ENCODE data around the gene ANKS3.
A peak's percentile ranks its signal among the peaks of the same experiment; 100 is the strongest.

Gene ANKS3, protein sequence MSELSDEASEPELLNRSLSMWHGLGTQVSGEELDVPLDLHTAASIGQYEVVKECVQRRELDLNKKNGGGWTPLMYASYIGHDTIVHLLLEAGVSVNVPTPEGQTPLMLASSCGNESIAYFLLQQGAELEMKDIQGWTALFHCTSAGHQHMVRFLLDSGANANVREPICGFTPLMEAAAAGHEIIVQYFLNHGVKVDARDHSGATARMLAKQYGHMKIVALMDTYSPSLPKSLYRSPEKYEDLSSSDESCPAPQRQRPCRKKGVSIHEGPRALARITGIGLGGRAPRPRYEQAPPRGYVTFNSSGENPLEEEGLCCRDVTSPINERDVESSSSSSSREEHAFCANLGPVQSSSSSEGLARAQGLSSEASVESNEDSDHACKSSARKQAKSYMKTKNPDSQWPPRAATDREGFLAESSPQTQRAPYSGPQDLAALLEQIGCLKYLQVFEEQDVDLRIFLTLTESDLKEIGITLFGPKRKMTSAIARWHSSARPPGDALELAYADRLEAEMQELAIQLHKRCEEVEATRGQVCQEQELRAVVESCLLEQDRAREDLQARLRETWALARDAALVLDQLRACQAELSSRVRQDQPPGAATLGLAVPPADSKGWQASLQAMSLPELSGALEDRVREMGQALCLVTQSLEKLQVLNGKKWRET

GRCh38 chr16:4734063-4734729, at the start of gene ANKS3, which contains the start of gene DNAAF8:
Gene ANKS3, minus strand, starts transcription at chr16:4734271. Its CDS starts 4,122 bp downstream, at chr16:4730149.
Gene DNAAF8, plus strand, starts transcription at chr16:4734537. Its CDS starts 1,978 bp downstream, at chr16:4736515.
- H3K27ac Mint-ChIP-seq: peak within 1 kb of the TSS; percentile 84
- peak within 1 kb of the TSS; percentile 91 for H3K4me3 Mint-ChIP-seq
- peaks cover 27% of the 10 kb centered on the region for H3K4me1 Mint-ChIP-seq
- peak; percentile 91 for ATAC-seq
- no peaks in the 10 kb centered on the region for H3K27me3 Mint-ChIP-seq
- no peaks in the 10 kb centered on the region for H3K9me3 Mint-ChIP-seq
- H3K36me3 Mint-ChIP-seq: no peaks in the 10 kb centered on the region

DNA sequence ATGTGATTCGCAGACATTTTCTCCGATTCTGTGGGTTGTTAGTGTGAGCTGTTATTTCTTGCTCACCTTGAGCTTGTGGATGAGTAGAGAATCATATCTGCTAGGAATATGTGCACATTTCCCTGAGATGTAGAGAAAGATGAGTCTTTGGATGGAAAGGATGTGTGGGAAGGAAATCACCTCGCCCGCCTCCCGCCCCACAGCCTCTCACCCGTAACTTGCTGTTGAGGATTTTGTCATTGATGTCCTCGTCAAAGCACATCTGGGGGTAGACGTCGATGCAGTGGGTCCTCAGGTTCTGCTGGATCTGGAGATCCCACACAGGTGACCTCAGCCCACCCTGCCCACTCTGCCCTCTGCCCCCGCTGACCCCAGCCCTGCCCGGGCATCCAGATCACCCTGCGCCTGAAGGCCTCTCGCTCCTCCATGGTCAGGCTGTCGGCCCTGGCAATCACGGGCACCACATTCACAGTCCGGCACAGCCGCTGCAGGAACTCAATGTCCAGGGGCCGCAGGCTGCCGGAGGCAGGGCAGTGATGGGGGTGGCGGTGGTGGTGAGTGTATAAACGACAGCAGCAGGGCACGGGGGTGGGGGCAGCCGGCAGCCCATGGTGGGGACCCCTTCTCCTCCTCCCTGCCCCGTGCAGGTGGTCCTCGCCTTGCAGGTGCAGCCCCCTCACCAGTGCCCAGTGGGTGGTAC, 49.3 kb upstream of the ANKS3 start:
- Mint-ChIP-seq H3K36me3 (no peaks in the 10 kb centered on the region), H3K4me3 (no peak overlapping the region), H3K27me3 (peaks cover 18% of the 10 kb centered on the region), H3K4me1 (no peaks in the 10 kb centered on the region), H3K9me3 (no peaks in the 10 kb centered on the region), H3K27ac (no peak overlapping the region)
- ATAC-seq: no peak

DNA sequence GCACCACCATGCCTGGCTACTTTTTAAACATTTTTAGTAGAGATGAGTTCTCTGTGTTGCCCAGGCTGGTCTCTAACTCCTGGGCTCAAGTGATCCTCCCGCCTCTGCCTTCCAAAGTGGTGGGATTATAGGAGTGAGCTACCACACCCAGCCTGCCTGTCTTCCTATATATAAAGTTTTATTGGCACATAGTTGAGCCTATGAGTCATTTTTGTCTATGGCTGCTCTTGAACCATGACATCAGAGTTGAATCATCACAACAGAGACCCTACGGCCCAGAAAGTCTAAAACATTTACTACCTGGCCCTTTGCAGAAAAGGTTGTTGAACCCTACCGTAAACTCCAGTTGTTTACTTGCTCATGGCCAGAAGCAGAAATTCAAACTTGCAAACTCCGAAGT, 46.2 kb upstream of the ANKS3 start:
- Mint-ChIP-seq H3K4me3 (no peak overlapping the region), H3K27ac (no peak overlapping the region), H3K9me3 (no peaks in the 10 kb centered on the region), H3K4me1 (no peaks in the 10 kb centered on the region), H3K36me3 (no peaks in the 10 kb centered on the region), H3K27me3 (peaks cover 9% of the 10 kb centered on the region)
- ATAC-seq: no peak

DNA sequence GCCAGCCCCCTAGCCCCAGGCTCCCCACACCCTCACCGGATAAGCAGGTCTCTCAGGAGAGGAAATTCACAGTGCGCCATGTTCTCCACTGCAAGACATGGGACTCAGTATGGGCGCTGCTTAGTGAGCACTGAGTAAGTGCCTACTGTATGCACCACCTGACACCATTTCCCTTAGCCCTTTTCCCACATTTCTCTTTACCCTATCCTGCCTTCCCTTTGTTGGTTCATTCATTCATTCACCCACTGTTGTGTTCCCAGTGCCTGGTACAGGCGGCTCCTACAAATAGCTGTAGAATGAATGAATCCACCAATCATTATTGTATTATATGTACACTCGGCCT, 44.0 kb upstream of the ANKS3 start:
- no peak overlapping the region for H3K4me3 Mint-ChIP-seq
- no peak overlapping the region for H3K27ac Mint-ChIP-seq
- no peaks in the 10 kb centered on the region for H3K36me3 Mint-ChIP-seq
- H3K27me3 Mint-ChIP-seq: no peaks in the 10 kb centered on the region
- H3K9me3 Mint-ChIP-seq: no peaks in the 10 kb centered on the region
- H3K4me1 Mint-ChIP-seq: no peaks in the 10 kb centered on the region
- no peak for ATAC-seq

- H3K27me3 Mint-ChIP-seq: no peaks in the 10 kb centered on the region
- ATAC-seq: no peak
- no peak overlapping the region for H3K4me3 Mint-ChIP-seq
- no peaks in the 10 kb centered on the region for H3K4me1 Mint-ChIP-seq
- no peaks in the 10 kb centered on the region for H3K9me3 Mint-ChIP-seq
- H3K27ac Mint-ChIP-seq: no peak overlapping the region
- no peaks in the 10 kb centered on the region for H3K36me3 Mint-ChIP-seq
Measured at GRCh38 chr16:4777339-4778049, 43.4 kb upstream of the ANKS3 start.

DNA sequence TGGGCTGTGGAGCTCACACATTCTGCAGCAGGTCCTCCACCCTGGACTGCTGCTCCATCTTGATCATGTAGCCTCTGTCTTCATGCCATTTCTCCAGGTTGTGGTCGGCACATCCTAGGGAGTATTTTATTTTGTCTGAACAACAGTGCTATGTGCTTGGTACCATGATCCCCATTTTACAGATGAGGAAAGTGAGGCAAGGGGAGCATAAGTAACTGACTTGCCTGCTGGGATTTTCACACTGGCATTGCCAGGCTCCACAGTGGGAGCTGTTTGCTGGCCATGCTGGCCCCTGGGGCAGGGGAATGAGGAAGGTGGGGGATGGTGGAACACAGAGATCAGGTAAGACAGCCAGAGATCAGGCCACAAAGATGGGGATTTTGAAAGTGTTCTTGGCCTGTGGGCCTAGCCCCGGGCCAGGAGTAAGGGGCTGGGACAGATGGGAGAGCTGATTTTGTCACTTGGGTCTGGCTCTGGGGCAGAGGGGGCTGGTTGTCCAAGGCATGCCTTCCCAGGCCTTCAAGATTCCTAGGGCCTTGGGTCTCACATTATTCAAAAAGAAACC, 42.2 kb upstream of the ANKS3 start:
- H3K27ac Mint-ChIP-seq: no peak overlapping the region
- no peaks in the 10 kb centered on the region for H3K27me3 Mint-ChIP-seq
- H3K36me3 Mint-ChIP-seq: no peaks in the 10 kb centered on the region
- H3K9me3 Mint-ChIP-seq: no peaks in the 10 kb centered on the region
- ATAC-seq: no peak
- H3K4me3 Mint-ChIP-seq: peak overlapping the region; percentile 35
- H3K4me1 Mint-ChIP-seq: no peaks in the 10 kb centered on the region

GRCh38 chr16:4775005-4775404, 40.9 kb upstream of the ANKS3 start:
- H3K36me3 Mint-ChIP-seq: no peaks in the 10 kb centered on the region
- no peaks in the 10 kb centered on the region for H3K4me1 Mint-ChIP-seq
- H3K4me3 Mint-ChIP-seq: no peak overlapping the region
- no peaks in the 10 kb centered on the region for H3K27me3 Mint-ChIP-seq
- peak; percentile 40 for ATAC-seq
- H3K27ac Mint-ChIP-seq: no peak overlapping the region
- no peaks in the 10 kb centered on the region for H3K9me3 Mint-ChIP-seq

GRCh38 chr16:4772351-4772750, 38.3 kb upstream of the ANKS3 start:
- no peak for ATAC-seq
- no peaks in the 10 kb centered on the region for H3K36me3 Mint-ChIP-seq
- H3K27ac Mint-ChIP-seq: no peak overlapping the region
- H3K9me3 Mint-ChIP-seq: no peaks in the 10 kb centered on the region
- peaks cover 22% of the 10 kb centered on the region for H3K4me1 Mint-ChIP-seq
- H3K27me3 Mint-ChIP-seq: no peaks in the 10 kb centered on the region
- no peak overlapping the region for H3K4me3 Mint-ChIP-seq

DNA sequence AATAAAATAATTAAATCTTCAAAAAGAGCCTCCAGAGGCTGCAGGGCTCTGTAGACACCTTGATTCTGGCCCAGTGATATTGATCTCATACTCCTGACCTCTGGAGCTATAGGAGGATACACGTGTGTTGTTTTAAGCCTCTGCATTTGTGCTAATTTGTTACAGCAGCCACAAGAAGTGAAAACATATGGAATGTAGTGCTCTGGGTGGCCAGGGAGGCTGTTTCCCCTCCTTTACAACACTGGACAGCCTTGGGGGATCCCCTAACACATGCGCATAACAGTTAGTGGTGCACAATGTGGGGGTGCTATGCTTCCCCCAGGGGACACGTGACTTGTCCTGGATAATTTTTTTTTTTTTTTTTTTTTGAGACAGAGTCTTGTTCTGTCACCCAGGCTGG, 37.6 kb upstream of the ANKS3 start:
- Mint-ChIP-seq H3K27me3 (no peaks in the 10 kb centered on the region), H3K36me3 (no peaks in the 10 kb centered on the region), H3K4me3 (no peak overlapping the region), H3K27ac (no peak overlapping the region), H3K4me1 (peaks cover 26% of the 10 kb centered on the region), H3K9me3 (no peaks in the 10 kb centered on the region)
- ATAC-seq: no peak

- Mint-ChIP-seq H3K27me3 (no peaks in the 10 kb centered on the region), H3K4me3 (peak overlapping the region; percentile 95), H3K27ac (peak overlapping the region; percentile 84), H3K4me1 (peaks cover 37% of the 10 kb centered on the region), H3K36me3 (no peaks in the 10 kb centered on the region), H3K9me3 (no peaks in the 10 kb centered on the region)
- no peak for ATAC-seq
Measured at GRCh38 chr16:4769306-4769638, 35.2 kb upstream of the ANKS3 start.

DNA sequence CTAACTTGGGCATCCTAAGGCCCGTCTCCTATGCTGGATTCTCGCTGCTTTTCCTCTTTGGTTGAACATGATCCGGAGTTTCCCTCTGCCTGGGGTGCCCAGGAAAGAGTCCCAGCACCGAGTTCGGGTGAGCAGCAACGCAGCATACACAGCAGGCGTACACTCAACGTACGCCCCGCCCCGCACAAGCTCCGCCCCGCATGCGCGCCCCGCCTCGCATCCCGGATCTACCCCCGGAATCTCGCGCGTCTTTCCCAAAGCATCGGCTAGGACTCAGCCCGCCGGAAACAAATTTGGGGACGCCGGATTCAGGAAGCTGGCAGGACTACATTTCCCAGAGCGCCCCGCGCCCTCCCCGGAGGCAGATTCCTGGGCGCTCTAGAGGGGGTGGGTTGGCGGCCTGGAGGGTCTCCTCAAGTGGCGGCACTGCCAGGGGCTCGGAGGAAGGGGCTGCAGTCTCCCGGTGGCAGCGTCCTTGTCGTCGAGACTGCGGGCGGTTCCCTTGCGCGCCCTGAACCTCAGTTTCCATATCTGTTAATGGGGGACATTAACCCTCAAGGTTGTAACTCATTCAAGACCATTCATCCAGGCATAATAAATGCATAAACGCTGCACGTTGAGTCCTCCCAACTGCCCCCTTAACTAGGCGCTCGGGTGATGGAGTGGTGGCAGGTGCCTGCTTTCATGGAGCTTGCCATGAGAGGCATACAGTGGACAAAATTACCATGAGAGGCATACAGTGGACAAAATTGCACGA, 34.7 kb upstream of the ANKS3 start:
- H3K27ac Mint-ChIP-seq: peak overlapping the region; percentile 84
- H3K4me3 Mint-ChIP-seq: peak overlapping the region; percentile 95
- H3K9me3 Mint-ChIP-seq: no peaks in the 10 kb centered on the region
- peaks cover 5% of the 10 kb centered on the region for H3K36me3 Mint-ChIP-seq
- ATAC-seq: peak; percentile 84
- no peaks in the 10 kb centered on the region for H3K27me3 Mint-ChIP-seq
- H3K4me1 Mint-ChIP-seq: peaks cover 37% of the 10 kb centered on the region

GRCh38 chr16:4767872-4768548, 33.9 kb upstream of the ANKS3 start:
- Mint-ChIP-seq H3K9me3 (no peaks in the 10 kb centered on the region), H3K4me1 (peaks cover 38% of the 10 kb centered on the region), H3K36me3 (peaks cover 12% of the 10 kb centered on the region), H3K27me3 (no peaks in the 10 kb centered on the region), H3K4me3 (peak overlapping the region; percentile 95), H3K27ac (peak overlapping the region; percentile 84)
- no peak for ATAC-seq

GRCh38 chr16:4766875-4767628, 33.0 kb upstream of the ANKS3 start, which contains the start of gene ZNF500:
Gene ZNF500, minus strand, starts transcription at chr16:4767162. Its CDS starts 1,184 bp downstream, at chr16:4765978.
- peak; percentile 95 for ATAC-seq
- peak within 1 kb of the TSS; percentile 84 for H3K27ac Mint-ChIP-seq
- no peaks in the 10 kb centered on the region for H3K9me3 Mint-ChIP-seq
- H3K4me3 Mint-ChIP-seq: peak within 1 kb of the TSS; percentile 95
- no peaks in the 10 kb centered on the region for H3K27me3 Mint-ChIP-seq
- peaks cover 19% of the 10 kb centered on the region for H3K36me3 Mint-ChIP-seq
- peaks cover 44% of the 10 kb centered on the region for H3K4me1 Mint-ChIP-seq

Measured in stimulated activated memory B cell treated with anti-CD40 and anti-IgM and Interleukin-4, amounts not matched to agents 10 μg/mL and 1 μg/mL and 100 μg/mL, for 72 hours (primary cell).